ENCODE results near the gene UNK. TPM values are rescaled to one million over a fixed set of nuclear protein-coding genes. Genes with fewer than 3 reads are reported as not detected.

Gene UNK
- total and polyA plus RNA-seq, 2 of the 13 experiments (the other 11 are each of a cell fraction or from before 2014, with no cell fraction given) = 31.6 to 33.0 TPM

GRCh38 chr17:75855310-75856061 is 70.9 kb downstream of the UNK start, which contains the start of gene WBP2 (continued):
- TF ChIP-seq HNF1A (IDR thresholded peaks at IDR 0.05; ENCODE audit: low read depth) = peak; percentile 60; the same call in 1 of the 2 replicates
- peak; percentile 73; the same call in 1 of the 2 replicates for TF ChIP-seq HNF1A (CRISPR knock-in tag; IDR thresholded peaks at IDR 0.05; ENCODE audit: borderline replicate concordance)
- TF ChIP-seq ISX (CRISPR knock-in tag; conservative IDR thresholded peaks at IDR 0.05) = no peak; the same call in 1 of the 2 replicates
- peak; percentile 84; the same call in 1 of the 2 replicates for TF ChIP-seq ZNF740 (CRISPR knock-in tag; IDR thresholded peaks at IDR 0.05)
- TF ChIP-seq ZSCAN5A (CRISPR knock-in tag; IDR thresholded peaks at IDR 0.05; ENCODE audit: borderline replicate concordance) = peak; percentile 70; the same call in 1 of the 2 replicates
- peak; percentile 81; the same call in 1 of the 2 replicates for TF ChIP-seq MXD1 (CRISPR knock-in tag; IDR thresholded peaks at IDR 0.05)
- TF ChIP-seq ZNF138 (CRISPR knock-in tag; IDR thresholded peaks at IDR 0.05; ENCODE audit: low read depth) = no peak
- TF ChIP-seq ZNF354B (CRISPR knock-in tag; IDR thresholded peaks at IDR 0.05) = no peak
- 0 out of 2 replicates have a peak, but pooled peaks have one; percentile 34 for TF ChIP-seq FOSL1 (CRISPR knock-in tag; IDR thresholded peaks at IDR 0.05; ENCODE audit: borderline replicate concordance)
- peak; percentile 93 for TF ChIP-seq GATAD1 (CRISPR knock-in tag; IDR thresholded peaks at IDR 0.05)
- 0 out of 2 replicates have a peak, but pooled peaks have one; percentile 31 for TF ChIP-seq RNF2 (conservative IDR thresholded peaks at IDR 0.05; ENCODE audit: low read depth)
- peak; percentile 78; the same call in 1 of the 2 replicates for TF ChIP-seq ZNF557 (CRISPR knock-in tag; IDR thresholded peaks at IDR 0.05)
- no peak; the same call in 1 of the 2 replicates for TF ChIP-seq TRAFD1 (CRISPR knock-in tag; IDR thresholded peaks at IDR 0.05; ENCODE audit: borderline replicate concordance)
- TF ChIP-seq CCDC6 (CRISPR knock-in tag; IDR thresholded peaks at IDR 0.05) = no peak
- no peak for TF ChIP-seq RFX1 (IDR thresholded peaks at IDR 0.05)
- no peak for TF ChIP-seq ZBTB1 (CRISPR knock-in tag; IDR thresholded peaks at IDR 0.05; ENCODE audit: borderline replicate concordance)
- no peak for TF ChIP-seq NFATC3 (CRISPR knock-in tag; IDR thresholded peaks at IDR 0.05)
- peak; percentile 51; the same call in 1 of the 2 replicates for TF ChIP-seq HOXA9 (CRISPR knock-in tag; IDR thresholded peaks at IDR 0.05; ENCODE audit: borderline replicate concordance)
- no peak; the same call in 1 of the 2 replicates for TF ChIP-seq ZNF550 (CRISPR knock-in tag; IDR thresholded peaks at IDR 0.05; ENCODE audit: borderline replicate concordance)
- TF ChIP-seq TBX3 (IDR thresholded peaks at IDR 0.05; ENCODE audit: borderline replicate concordance) = no peak
- peak; percentile 79 for TF ChIP-seq HDAC2 (CRISPR knock-in tag; IDR thresholded peaks at IDR 0.05)
- TF ChIP-seq NCOR1 (IDR thresholded peaks at IDR 0.05; ENCODE audit: borderline replicate concordance, low read length) = no peak; the same call in 1 of the 2 replicates

All from HepG2 (cell line).